Endothelial cell of umbilical vein (primary cell): ENCODE results near the gene CARMIL1. TPM values are rescaled to one million over a fixed set of nuclear protein-coding genes. Genes with fewer than 3 reads are reported as not detected.

Experiments
- BruUV-seq: library from RNA; stranded (reverse); fragments of 400-500 nt; replicated peaks from 2 replicates; lab custom pipeline; 2021; lab: Mats Ljungman, UMichigan
- CTCF ChIA-PET: fragments of 300-600, 350-600 bp; sonication (Branson Sonifier 250); formaldehyde crosslinking; loops from one replicate; lab custom pipeline; 2021; ENCODE audit warnings: antibody characterized with exemption, inconsistent platforms; lab: Charles Lee
- POLR2A ChIA-PET: fragments of 300-600, 350-600 bp; sonication (Branson Sonifier 250); formaldehyde crosslinking; loops from one replicate; lab custom pipeline; 2021; ENCODE audit warnings: antibody characterized with exemption, inconsistent platforms; lab: Charles Lee
- DNase-seq: peaks from one replicate; pipeline ENCODE4 v3.0.0-alpha.2; 2011; ENCODE audit warnings: low read depth, low spot score
- FAIRE-seq: peaks from 2 replicates; lab custom pipeline; 2011; peaks lifted over from hg19 to GRCh38; lab: Jason Lieb, UNC
- H2AFZ ChIP-seq: 2 replicates; pipeline ENCODE4 v1.6.0; 2012; ENCODE audit warnings: low read depth, low read length, control low read depth, inconsistent platforms
- H3K27ac ChIP-seq: 2 replicates; pipeline ENCODE4 v1.5.1; 2011; ENCODE audit warnings: low read depth, mild to moderate bottlenecking, control low read depth, low read length, moderate library complexity; ENCODE audit not compliant: insufficient read depth
- H3K27me3 ChIP-seq, 2 experiments: 2 replicates each; pipeline versions ENCODE4 v1.6.0 to v1.6.1; 2011; ENCODE audit warnings: low read length in 2 of 2, mixed read lengths in 1 of 2; ENCODE audit not compliant: control insufficient read depth in 2 of 2, insufficient read depth in 2 of 2
- H3K36me3 ChIP-seq, 2 experiments: 2 replicates in 1 of 2; 3 replicates in 1 of 2; pipeline ENCODE4 v1.5.1; 2011; ENCODE audit warnings: low read length in 2 of 2, mild to moderate bottlenecking in 1 of 2, moderate library complexity in 1 of 2; ENCODE audit not compliant: control insufficient read depth in 2 of 2, insufficient read depth in 2 of 2; ENCODE audit errors: extremely low read depth in 1 of 2
- H3K4me1 ChIP-seq: 3 replicates; pipeline ENCODE4 v1.5.1; 2011; ENCODE audit warnings: mild to moderate bottlenecking, low read length; ENCODE audit not compliant: control insufficient read depth, insufficient read depth; ENCODE audit errors: extremely low read depth
- H3K4me2 ChIP-seq: 2 replicates; pipeline ENCODE4 v1.6.1; 2011; ENCODE audit warnings: low read length, control low read depth, mixed read lengths; ENCODE audit not compliant: insufficient read depth
- H3K4me3 ChIP-seq, 3 experiments: fragments of 200-600 bp in 1 of 3; sonication (generic), shearing (Covaris generic) in 1 of 3; replicated peaks in 1 of 3; 2 replicates each; pipeline ENCODE4 v1.5.1; 2011 to 2016; ENCODE audit warnings: control low read depth in 3 of 3, low read length in 3 of 3, mild to moderate bottlenecking in 2 of 3, inconsistent platforms in 1 of 3, low read depth in 1 of 3, moderate library complexity in 1 of 3; ENCODE audit not compliant: insufficient read depth in 1 of 3
- H3K79me2 ChIP-seq: 2 replicates; pipeline ENCODE4 v1.6.0; 2012; ENCODE audit warnings: low read length, inconsistent platforms; ENCODE audit not compliant: control insufficient read depth, insufficient read depth
- H3K9ac ChIP-seq: replicated peaks from 2 replicates; pipeline ENCODE3; 2011; ENCODE audit warnings: low read length, control low read depth; ENCODE audit not compliant: insufficient read depth; ENCODE audit errors: extremely low read depth
- H3K9me1 ChIP-seq: replicated peaks from 3 replicates; pipeline ENCODE4 v1.6.0; 2011; ENCODE audit warnings: mild to moderate bottlenecking, low read length; ENCODE audit not compliant: control insufficient read depth, insufficient read depth; ENCODE audit errors: extremely low read depth
- H3K9me3 ChIP-seq: replicated peaks from 2 replicates; pipeline ENCODE4 v1.5.1; 2012; ENCODE audit warnings: low read length, inconsistent platforms; ENCODE audit not compliant: control insufficient read depth, insufficient read depth
- H4K20me1 ChIP-seq: replicated peaks from 2 replicates; pipeline ENCODE3; 2011; ENCODE audit warnings: mild to moderate bottlenecking, low read length; ENCODE audit not compliant: control insufficient read depth, insufficient read depth; ENCODE audit errors: extremely low read depth
- EZH2 ChIP-seq: IDR thresholded peaks from 2 replicates; pipeline ENCODE4 v1.6.1; 2012; ENCODE audit warnings: borderline replicate concordance, low read depth, mild to moderate bottlenecking, moderate library complexity, low read length, inconsistent platforms; ENCODE audit not compliant: severe bottlenecking
- FOS ChIP-seq: IDR thresholded peaks from 2 replicates; pipeline ENCODE4 v1.6.1; 2011; ENCODE audit warnings: mild to moderate bottlenecking, low read length, moderate library complexity, borderline replicate concordance; ENCODE audit not compliant: insufficient read depth
- GATA2 ChIP-seq: IDR thresholded peaks from 2 replicates; pipeline ENCODE4 v1.7.0; 2011; ENCODE audit warnings: low read depth, mild to moderate bottlenecking, moderate library complexity, mixed read lengths, low read length; ENCODE audit not compliant: insufficient read length, insufficient read depth
- JUN ChIP-seq: IDR thresholded peaks from 2 replicates; pipeline ENCODE4 v1.6.1; 2011; ENCODE audit warnings: borderline replicate concordance, low read depth; ENCODE audit not compliant: insufficient read length, insufficient read depth
- POLR2AphosphoS5 ChIP-seq: IDR thresholded peaks from 2 replicates; pipeline ENCODE4 v1.6.1; 2012; ENCODE audit warnings: low read depth, mild to moderate bottlenecking, control low read depth, low read length, moderate library complexity; ENCODE audit not compliant: insufficient read depth
- dilution Hi-C: fragments of 300-500 bp; cut with MboI; formaldehyde crosslinking; loops from one replicate; pipeline ENCODE4 v1.15.0; 2019; ENCODE audit warnings: low sequenced_read_pairs; ENCODE audit not compliant: extremely low pct_ligation_motif_present
- intact Hi-C: fragments of 100-400 bp; cut with micrococcal nuclease; formaldehyde crosslinking; loops from one replicate; pipeline ENCODE4 v1.10.0; 2022
- polyA plus RNA-seq, 4 experiments: library from polyadenylated mRNA; depleted of rRNA in 3 of 4; stranded (reverse) in 3 of 4; unstranded in 1 of 4; fragments of >200 nt; gene quantifications; 2 replicates each; pipeline versions ENCODE4 v1.2.1 to v1.2.3, GENCODE V29; 2011 to 2012; ENCODE audit warnings: missing spikeins in 1 of 4
- total RNA-seq: library from RNA; stranded (reverse); gene quantifications from 2 replicates; pipeline ENCODE4 v1.2.3, GENCODE V29; 2021
- TF ChIP-seq, protein P1 (sequence below): IDR thresholded peaks from 2 replicates; pipeline ENCODE4 v1.6.1; 2011; ENCODE audit not compliant: insufficient read depth, insufficient read length
- TF ChIP-seq, protein P2 (sequence below), 2 donors: IDR thresholded peaks; 1 replicate in 1 of 2; 2 replicates in 1 of 2; pipeline ENCODE4 v1.5.1; 2011; ENCODE audit warnings: low read length in 2 of 2, mild to moderate bottlenecking in 2 of 2, moderate library complexity in 2 of 2, control low read depth in 1 of 2, inconsistent platforms in 1 of 2, low read depth in 1 of 2; ENCODE audit not compliant: insufficient read depth in 1 of 2; ENCODE audit errors: extremely low read depth in 1 of 2

The CARMIL1 gene
- total and polyA plus RNA-seq, 2 donors (not counting 3 experiments of a cell fraction or from before 2014, with no cell fraction given) = 1.3 to 8.7 TPM

DNA sequence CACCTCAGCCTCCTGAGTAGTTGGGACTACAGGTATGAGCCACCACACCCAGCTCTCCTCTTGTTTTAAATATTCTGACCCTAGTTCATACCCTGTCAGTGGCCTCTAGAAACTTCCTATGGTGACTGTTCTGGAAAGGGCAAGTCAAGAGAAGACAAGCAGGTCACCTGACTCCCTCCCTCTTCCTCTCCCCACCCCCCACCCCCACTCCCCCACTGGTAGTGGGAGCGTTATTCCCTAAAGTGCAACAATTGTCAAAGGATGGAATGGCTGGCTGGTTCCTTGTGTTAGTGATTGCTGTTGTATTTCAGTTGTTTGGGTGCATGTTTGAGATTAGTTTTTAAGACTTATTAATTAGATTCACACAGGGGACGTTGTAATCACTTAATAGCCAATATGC is 136.1 kb downstream of the CARMIL1 start:
- dilution Hi-C loops (no loop called here), intact Hi-C loops (no loop called here)
- Histone ChIP-seq H3K9ac (no peak overlapping the region), H3K4me1 (no peaks in the 10 kb centered on the region), H2AFZ (no peak overlapping the region), H3K9me3 (no peaks in the 10 kb centered on the region), H3K79me2 (no peaks in the 10 kb centered on the region), H4K20me1 (no peaks in the 10 kb centered on the region), H3K4me3 (no peak overlapping the region), H3K27me3 (peaks cover 0 to 4% of the 10 kb centered on the region in 2 experiments), H3K36me3 (no peaks in the 10 kb centered on the region), H3K4me2 (no peak overlapping the region), H3K27ac (no peak overlapping the region), H3K9me1 (no peaks in the 10 kb centered on the region)
- no peak for DNase-seq
- FAIRE-seq = no peak
- TF ChIP-seq POLR2AphosphoS5 (no peak), GATA2 (no peak), EZH2 (no peak), JUN (no peak), FOS (no peak)
- TF ChIP-seq, protein P1, sequence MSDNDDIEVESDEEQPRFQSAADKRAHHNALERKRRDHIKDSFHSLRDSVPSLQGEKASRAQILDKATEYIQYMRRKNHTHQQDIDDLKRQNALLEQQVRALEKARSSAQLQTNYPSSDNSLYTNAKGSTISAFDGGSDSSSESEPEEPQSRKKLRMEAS = no peak
- TF ChIP-seq, protein P2, sequence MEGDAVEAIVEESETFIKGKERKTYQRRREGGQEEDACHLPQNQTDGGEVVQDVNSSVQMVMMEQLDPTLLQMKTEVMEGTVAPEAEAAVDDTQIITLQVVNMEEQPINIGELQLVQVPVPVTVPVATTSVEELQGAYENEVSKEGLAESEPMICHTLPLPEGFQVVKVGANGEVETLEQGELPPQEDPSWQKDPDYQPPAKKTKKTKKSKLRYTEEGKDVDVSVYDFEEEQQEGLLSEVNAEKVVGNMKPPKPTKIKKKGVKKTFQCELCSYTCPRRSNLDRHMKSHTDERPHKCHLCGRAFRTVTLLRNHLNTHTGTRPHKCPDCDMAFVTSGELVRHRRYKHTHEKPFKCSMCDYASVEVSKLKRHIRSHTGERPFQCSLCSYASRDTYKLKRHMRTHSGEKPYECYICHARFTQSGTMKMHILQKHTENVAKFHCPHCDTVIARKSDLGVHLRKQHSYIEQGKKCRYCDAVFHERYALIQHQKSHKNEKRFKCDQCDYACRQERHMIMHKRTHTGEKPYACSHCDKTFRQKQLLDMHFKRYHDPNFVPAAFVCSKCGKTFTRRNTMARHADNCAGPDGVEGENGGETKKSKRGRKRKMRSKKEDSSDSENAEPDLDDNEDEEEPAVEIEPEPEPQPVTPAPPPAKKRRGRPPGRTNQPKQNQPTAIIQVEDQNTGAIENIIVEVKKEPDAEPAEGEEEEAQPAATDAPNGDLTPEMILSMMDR (IDR thresholded peaks at IDR 0.05; ENCODE audit: extremely low read depth in 1 of 2, insufficient read depth in 1 of 2, low read depth in 1 of 2, low read length in 2 of 2) = no peak
- ChIA-PET POLR2A (no interaction called here), CTCF (interaction anchor here (0.9 kb wide), 1 partner anchor 9 kb away, joined by 3 read pairs; no protein-coding TSS in a partner anchor)
- no TSS peak for BruUV-seq
